ENCODE results near the gene ATP6V0B.

GRCh38 chr1:43970911-43971310 is 3.8 kb upstream of the ATP6V0B start:
- TF ChIP-seq, protein P1, sequence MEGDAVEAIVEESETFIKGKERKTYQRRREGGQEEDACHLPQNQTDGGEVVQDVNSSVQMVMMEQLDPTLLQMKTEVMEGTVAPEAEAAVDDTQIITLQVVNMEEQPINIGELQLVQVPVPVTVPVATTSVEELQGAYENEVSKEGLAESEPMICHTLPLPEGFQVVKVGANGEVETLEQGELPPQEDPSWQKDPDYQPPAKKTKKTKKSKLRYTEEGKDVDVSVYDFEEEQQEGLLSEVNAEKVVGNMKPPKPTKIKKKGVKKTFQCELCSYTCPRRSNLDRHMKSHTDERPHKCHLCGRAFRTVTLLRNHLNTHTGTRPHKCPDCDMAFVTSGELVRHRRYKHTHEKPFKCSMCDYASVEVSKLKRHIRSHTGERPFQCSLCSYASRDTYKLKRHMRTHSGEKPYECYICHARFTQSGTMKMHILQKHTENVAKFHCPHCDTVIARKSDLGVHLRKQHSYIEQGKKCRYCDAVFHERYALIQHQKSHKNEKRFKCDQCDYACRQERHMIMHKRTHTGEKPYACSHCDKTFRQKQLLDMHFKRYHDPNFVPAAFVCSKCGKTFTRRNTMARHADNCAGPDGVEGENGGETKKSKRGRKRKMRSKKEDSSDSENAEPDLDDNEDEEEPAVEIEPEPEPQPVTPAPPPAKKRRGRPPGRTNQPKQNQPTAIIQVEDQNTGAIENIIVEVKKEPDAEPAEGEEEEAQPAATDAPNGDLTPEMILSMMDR (IDR thresholded peaks at IDR 0.05; ENCODE audit: low read depth, low read length, missing input control): no peak
- TF ChIP-seq, protein P2, sequence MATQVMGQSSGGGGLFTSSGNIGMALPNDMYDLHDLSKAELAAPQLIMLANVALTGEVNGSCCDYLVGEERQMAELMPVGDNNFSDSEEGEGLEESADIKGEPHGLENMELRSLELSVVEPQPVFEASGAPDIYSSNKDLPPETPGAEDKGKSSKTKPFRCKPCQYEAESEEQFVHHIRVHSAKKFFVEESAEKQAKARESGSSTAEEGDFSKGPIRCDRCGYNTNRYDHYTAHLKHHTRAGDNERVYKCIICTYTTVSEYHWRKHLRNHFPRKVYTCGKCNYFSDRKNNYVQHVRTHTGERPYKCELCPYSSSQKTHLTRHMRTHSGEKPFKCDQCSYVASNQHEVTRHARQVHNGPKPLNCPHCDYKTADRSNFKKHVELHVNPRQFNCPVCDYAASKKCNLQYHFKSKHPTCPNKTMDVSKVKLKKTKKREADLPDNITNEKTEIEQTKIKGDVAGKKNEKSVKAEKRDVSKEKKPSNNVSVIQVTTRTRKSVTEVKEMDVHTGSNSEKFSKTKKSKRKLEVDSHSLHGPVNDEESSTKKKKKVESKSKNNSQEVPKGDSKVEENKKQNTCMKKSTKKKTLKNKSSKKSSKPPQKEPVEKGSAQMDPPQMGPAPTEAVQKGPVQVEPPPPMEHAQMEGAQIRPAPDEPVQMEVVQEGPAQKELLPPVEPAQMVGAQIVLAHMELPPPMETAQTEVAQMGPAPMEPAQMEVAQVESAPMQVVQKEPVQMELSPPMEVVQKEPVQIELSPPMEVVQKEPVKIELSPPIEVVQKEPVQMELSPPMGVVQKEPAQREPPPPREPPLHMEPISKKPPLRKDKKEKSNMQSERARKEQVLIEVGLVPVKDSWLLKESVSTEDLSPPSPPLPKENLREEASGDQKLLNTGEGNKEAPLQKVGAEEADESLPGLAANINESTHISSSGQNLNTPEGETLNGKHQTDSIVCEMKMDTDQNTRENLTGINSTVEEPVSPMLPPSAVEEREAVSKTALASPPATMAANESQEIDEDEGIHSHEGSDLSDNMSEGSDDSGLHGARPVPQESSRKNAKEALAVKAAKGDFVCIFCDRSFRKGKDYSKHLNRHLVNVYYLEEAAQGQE (IDR thresholded peaks at IDR 0.05): no peak
- TF ChIP-seq ZBTB33 (IDR thresholded peaks at IDR 0.05) (no peak), JUND (IDR thresholded peaks at IDR 0.05) (no peak), RAD21 (IDR thresholded peaks at IDR 0.05) (no peak), RXRA (IDR thresholded peaks at IDR 0.05) (no peak), EGR1 (IDR thresholded peaks at IDR 0.05; ENCODE audit: low read depth in 2 of 2) (no peak), TAF1 (conservative IDR thresholded peaks at IDR 0.05) (no peak), FOXA1 (IDR thresholded peaks at IDR 0.05) (no peak), HNF4A (conservative IDR thresholded peaks at IDR 0.05) (no peak), SP1 (IDR thresholded peaks at IDR 0.05) (no peak), GABPA (IDR thresholded peaks at IDR 0.05 in 1 of 2, conservative IDR thresholded peaks at IDR 0.05 in 1 of 2) (no peak)
- TF ChIP-seq, protein P3, sequence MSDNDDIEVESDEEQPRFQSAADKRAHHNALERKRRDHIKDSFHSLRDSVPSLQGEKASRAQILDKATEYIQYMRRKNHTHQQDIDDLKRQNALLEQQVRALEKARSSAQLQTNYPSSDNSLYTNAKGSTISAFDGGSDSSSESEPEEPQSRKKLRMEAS (IDR thresholded peaks at IDR 0.05): no peak
- TF ChIP-seq, protein P4, sequence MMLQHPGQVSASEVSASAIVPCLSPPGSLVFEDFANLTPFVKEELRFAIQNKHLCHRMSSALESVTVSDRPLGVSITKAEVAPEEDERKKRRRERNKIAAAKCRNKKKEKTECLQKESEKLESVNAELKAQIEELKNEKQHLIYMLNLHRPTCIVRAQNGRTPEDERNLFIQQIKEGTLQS (IDR thresholded peaks at IDR 0.05): no peak

Measured in liver (tissue), 3 donors.